ENCODE data around the gene MSI1. TPM values are rescaled to one million over a fixed set of nuclear protein-coding genes. Genes with fewer than 3 reads are reported as not detected.

MSI1 gene
- total RNA-seq, 4 donors from 2014 or later: 0.16 to 9.2 (median 0.70) TPM

DNA sequence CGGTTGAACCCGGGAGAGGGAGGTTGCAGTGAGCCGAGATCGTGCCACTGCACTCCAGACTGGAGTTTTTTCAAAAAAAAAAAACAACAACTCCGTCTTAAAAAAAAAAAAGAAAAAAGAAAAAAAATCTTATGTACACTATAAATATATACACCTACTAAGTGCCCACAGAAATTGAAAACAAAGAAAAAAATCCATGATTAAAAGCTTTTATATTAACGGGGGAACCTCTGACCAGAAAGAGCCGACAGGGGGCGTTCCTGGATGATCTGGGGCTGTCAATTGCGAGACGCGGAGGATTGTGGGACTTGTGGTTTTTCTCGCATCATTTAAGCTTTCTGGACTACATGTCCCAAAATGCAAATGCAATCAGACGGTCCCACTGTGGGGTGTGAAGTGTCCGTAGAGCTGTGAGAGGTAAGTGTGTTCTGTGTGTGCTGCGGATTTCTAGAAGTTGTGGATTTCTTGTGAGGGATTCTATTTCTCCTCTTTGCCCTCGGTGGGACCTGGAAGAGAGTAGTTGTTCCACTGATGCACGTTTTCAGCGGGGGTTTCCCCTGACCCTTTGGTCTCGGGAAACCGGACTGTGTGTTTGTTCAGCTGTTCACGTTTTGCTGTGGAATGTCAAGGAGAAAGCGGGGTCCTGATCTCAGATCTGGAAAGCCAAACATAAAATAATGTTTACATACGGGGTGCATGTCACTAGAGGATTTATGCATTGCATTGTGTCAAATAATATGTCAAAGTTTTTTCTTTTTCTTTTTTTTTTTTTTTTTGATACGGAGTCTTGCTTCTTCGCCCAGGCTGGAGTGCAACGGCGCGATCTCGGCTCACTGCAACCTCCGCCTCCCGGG, 66.8 kb downstream of the MSI1 start, which contains the start of gene SIRT4:
Gene SIRT4, plus strand, starts transcription at position 360 of the 854 bp plus-strand sequence. CDS start 1,241 bp downstream, outside the sequence.
- peak; percentile 97 for ATAC-seq
- TF ChIP-seq, protein P1, sequence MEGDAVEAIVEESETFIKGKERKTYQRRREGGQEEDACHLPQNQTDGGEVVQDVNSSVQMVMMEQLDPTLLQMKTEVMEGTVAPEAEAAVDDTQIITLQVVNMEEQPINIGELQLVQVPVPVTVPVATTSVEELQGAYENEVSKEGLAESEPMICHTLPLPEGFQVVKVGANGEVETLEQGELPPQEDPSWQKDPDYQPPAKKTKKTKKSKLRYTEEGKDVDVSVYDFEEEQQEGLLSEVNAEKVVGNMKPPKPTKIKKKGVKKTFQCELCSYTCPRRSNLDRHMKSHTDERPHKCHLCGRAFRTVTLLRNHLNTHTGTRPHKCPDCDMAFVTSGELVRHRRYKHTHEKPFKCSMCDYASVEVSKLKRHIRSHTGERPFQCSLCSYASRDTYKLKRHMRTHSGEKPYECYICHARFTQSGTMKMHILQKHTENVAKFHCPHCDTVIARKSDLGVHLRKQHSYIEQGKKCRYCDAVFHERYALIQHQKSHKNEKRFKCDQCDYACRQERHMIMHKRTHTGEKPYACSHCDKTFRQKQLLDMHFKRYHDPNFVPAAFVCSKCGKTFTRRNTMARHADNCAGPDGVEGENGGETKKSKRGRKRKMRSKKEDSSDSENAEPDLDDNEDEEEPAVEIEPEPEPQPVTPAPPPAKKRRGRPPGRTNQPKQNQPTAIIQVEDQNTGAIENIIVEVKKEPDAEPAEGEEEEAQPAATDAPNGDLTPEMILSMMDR (IDR thresholded peaks at IDR 0.05): peak in 3 of 4 experiments; percentile 32 to 86 (median 59)
- TF ChIP-seq POLR2AphosphoS5 (IDR thresholded peaks at IDR 0.05) (no peak), EP300 (IDR thresholded peaks at IDR 0.05) (no peak), POLR2A (IDR thresholded peaks at IDR 0.05) (no peak)
- peaks cover 0 to 20% (median 4%) of the 10 kb centered on the region in 3 donors for H3K4me1 ChIP-seq
- H3K4me3 ChIP-seq: peak within 1 kb of the TSS; percentile 70 to 86
- peaks cover 0 to 2% of the 10 kb centered on the region in 2 donors for H3K36me3 ChIP-seq
- no peaks in the 10 kb centered on the region for H3K27me3 ChIP-seq
- WGBS, 2 donors (ENCODE audit: low coverage in 1 of 2): 10 to 12% methylated on average over 19 to 23 of the region's 31 CpGs
- peak within 1 kb of the TSS; percentile 64 to 82 (median 81) for H3K27ac ChIP-seq
- H3K9me3 ChIP-seq: no peaks in the 10 kb centered on the region

GRCh38 chr12:120292661-120293531, 76.1 kb downstream of the MSI1 start, which contains the start of gene RNU4-1:
Gene RNU4-1, minus strand, starts transcription at chr12:120293237.
- Histone ChIP-seq H3K9me3 (no peaks in the 10 kb centered on the region), H3K27me3 (no peaks in the 10 kb centered on the region), H3K36me3 (no peaks in the 10 kb centered on the region), H3K4me1 (peaks cover 0 to 25% (median 3%) of the 10 kb centered on the region in 3 donors), H3K27ac (peak within 1 kb of the TSS; percentile 88 to 94 (median 94)), H3K4me3 (peak within 1 kb of the TSS; percentile 43 to 60)
- WGBS, 2 donors (ENCODE audit: low coverage in 1 of 2): 0 to 4% methylated on average over 16 to 29 of the region's 29 CpGs
- TF ChIP-seq POLR2AphosphoS5 (IDR thresholded peaks at IDR 0.05): peak; percentile 92
- TF ChIP-seq, protein P1 (IDR thresholded peaks at IDR 0.05): no peak
- TF ChIP-seq POLR2A (IDR thresholded peaks at IDR 0.05): peak; percentile 45 to 77
- TF ChIP-seq EP300 (IDR thresholded peaks at IDR 0.05): no peak
- ATAC-seq: peak; percentile 40

GRCh38 chr12:120292411-120292660, 76.6 kb downstream of the MSI1 start:
- TF ChIP-seq POLR2A (IDR thresholded peaks at IDR 0.05): no peak
- no peak for TF ChIP-seq EP300 (IDR thresholded peaks at IDR 0.05)
- no peak for TF ChIP-seq POLR2AphosphoS5 (IDR thresholded peaks at IDR 0.05)
- TF ChIP-seq, protein P1 (IDR thresholded peaks at IDR 0.05): no peak
- H3K36me3 ChIP-seq: no peaks in the 10 kb centered on the region
- H3K4me1 ChIP-seq: peaks cover 0 to 25% (median 3%) of the 10 kb centered on the region in 3 donors
- peak overlapping the region; percentile 88 to 94 (median 94) for H3K27ac ChIP-seq
- H3K27me3 ChIP-seq: no peaks in the 10 kb centered on the region
- H3K4me3 ChIP-seq: peak overlapping the region; percentile 43 to 60
- 0 to 2% methylated on average over 15 of the region's 17 CpGs for WGBS, 2 donors (ENCODE audit: low coverage in 1 of 2)
- H3K9me3 ChIP-seq: no peaks in the 10 kb centered on the region
- peak; percentile 0 for ATAC-seq

Small RNAs within 50 kb of the gene (small RNA-seq; reads per million reads assigned to genes)
- gene RNU4-1 (400 to 941 (median 574) reads per million in 4 donors), gene RNU4-2 (809 to 1,742 (median 1,391) reads per million in 4 donors), gene RNU6-1088P (0 reads per million in 4 donors)

Other genes starting within 250 kb of the MSI1 start
- gene GCN1, start 174.4 kb downstream of the MSI1 start, total RNA-seq: 10 to 100 TPM; 39.3 to 82.2 (median 56.0) TPM
- gene RPLP0, start 168.1 kb downstream of the MSI1 start, total RNA-seq: 1,000 to 10,000 TPM; 1,730 to 2,825 (median 2,260) TPM
- gene PXN, start 103.4 kb downstream of the MSI1 start, total RNA-seq: 10 to 100 TPM; 43.2 to 80.4 (median 59.4) TPM
- gene RNU4-2, start 77.3 kb downstream of the MSI1 start, total RNA-seq: under 1 TPM in 3 of 4 donors, not detected in 1; under 0.01 TPM
- under 1 TPM in 1 of 4 donors, not detected in 3; under 0.01 TPM for gene RNU4-1, start 75.9 kb downstream of the MSI1 start, total RNA-seq
- 1 to 10 TPM in 3 of 4 donors, under 1 TPM in 1; 0.67 to 3.9 (median 3.7) TPM for gene SIRT4, start 66.8 kb downstream of the MSI1 start, total RNA-seq
- gene PLA2G1B, start 41.4 kb downstream of the MSI1 start, total RNA-seq: not detected
- gene COX6A1, start 68.9 kb upstream of the MSI1 start, total RNA-seq: 100 to 1,000 TPM; 424 to 588 (median 522) TPM
- gene TRIAP1, start 77.2 kb upstream of the MSI1 start, total RNA-seq: 10 to 100 TPM in 3 of 4 donors, 1 to 10 TPM in 1; 9.7 to 19.5 (median 16.8) TPM
- gene GATC, start 77.3 kb upstream of the MSI1 start, total RNA-seq: 10 to 100 TPM; 20.0 to 26.0 (median 23.2) TPM
- 10 to 100 TPM; 46.2 to 63.2 (median 49.3) TPM for gene SRSF9, start 100.6 kb upstream of the MSI1 start, total RNA-seq
- 100 to 1,000 TPM; 179 to 271 (median 229) TPM for gene DYNLL1, start 126.9 kb upstream of the MSI1 start, total RNA-seq
- 10 to 100 TPM; 19.3 to 27.6 (median 22.6) TPM for gene COQ5, start 160.0 kb upstream of the MSI1 start, total RNA-seq
- 100 to 1,000 TPM; 134 to 273 (median 161) TPM for gene RNF10, start 165.2 kb upstream of the MSI1 start, total RNA-seq
- 10 to 100 TPM; 18.2 to 42.0 (median 27.6) TPM for gene POP5, start 212.2 kb upstream of the MSI1 start, total RNA-seq